Ascending aorta (tissue), 2 donors: Measurements from ENCODE around the gene EPHB6. TPM values are rescaled to one million over a fixed set of nuclear protein-coding genes. Genes with fewer than 3 reads are reported as not detected.

ENCODE experiments used
- DNase-seq, 2 donors: peaks; one replicate each; pipeline ENCODE4 v3.0.0-alpha.2; 2019; ENCODE audit warnings: low spot score in 2 of 2
- H3K27ac ChIP-seq, 2 donors: fragments of 200-600 bp; sonication (generic); one replicate each; pipeline ENCODE4 v1.5.1; 2016 to 2017; ENCODE audit warnings: mild to moderate bottlenecking in 1 of 2
- H3K27me3 ChIP-seq: fragments of 200-600 bp; sonication (generic); one replicate; pipeline ENCODE4 v1.5.1; 2017
- H3K36me3 ChIP-seq, 2 donors: fragments of 200-600 bp; sonication (generic); one replicate each; pipeline ENCODE4 v1.5.1; 2016
- H3K4me1 ChIP-seq, 2 donors: fragments of 200-600 bp; sonication (generic); one replicate each; pipeline ENCODE4 v1.5.1; 2016 to 2017; ENCODE audit warnings: mild to moderate bottlenecking in 1 of 2
- H3K4me3 ChIP-seq, 2 donors: fragments of 200-600 bp; sonication (generic); one replicate each; pipeline ENCODE4 v1.5.1; 2016 to 2017; ENCODE audit warnings: mild to moderate bottlenecking in 1 of 2
- H3K9me3 ChIP-seq, 2 donors: fragments of 200-600 bp; sonication (generic); one replicate each; pipeline ENCODE4 v1.5.1; 2016
- CTCF ChIP-seq, 3 experiments: fragments of 200-600 bp in 2 of 3; fragments of 450-650 bp in 1 of 3; sonication (generic) in 2 of 3; IDR thresholded peaks; one replicate each; pipeline ENCODE4 v1.5.1; 2016 to 2019; ENCODE audit warnings: antibody characterized with exemption in 3 of 3, mild to moderate bottlenecking in 1 of 3, moderate library complexity in 1 of 3
- intact Hi-C: fragments of 100-400 bp; cut with DNase I; formaldehyde crosslinking; loops from one replicate; pipeline ENCODE4 v1.15.1; 2023
- total RNA-seq: library from RNA; depleted of rRNA; stranded (reverse); fragments of >200 nt; gene quantifications from one replicate; pipeline ENCODE4 v1.1.0, GENCODE V29; 2016

EPHB6 gene
- total RNA-seq, 1 donor from 2014 or later, result 13.1 TPM

- Histone ChIP-seq H3K4me1 (no peaks in the 10 kb centered on the region), H3K36me3 (no peaks in the 10 kb centered on the region), H3K9me3 (no peaks in the 10 kb centered on the region), H3K4me3 (no peak overlapping the region), H3K27me3 (no peaks in the 10 kb centered on the region), H3K27ac (no peak overlapping the region)
- intact Hi-C loops, result no loop called here
- peak in 1 of 3 experiments; percentile 9 for TF ChIP-seq CTCF (IDR thresholded peaks at IDR 0.05)
- no peak for DNase-seq
Observed at GRCh38 chr7:142908921-142909890, 54.3 kb downstream of the EPHB6 start.

- no peaks in the 10 kb centered on the region for H3K4me1 ChIP-seq
- intact Hi-C loops, result no loop called here
- no peaks in the 10 kb centered on the region for H3K27me3 ChIP-seq
- H3K36me3 ChIP-seq, result no peaks in the 10 kb centered on the region
- no peaks in the 10 kb centered on the region for H3K9me3 ChIP-seq
- no peak overlapping the region for H3K4me3 ChIP-seq
- DNase-seq, result no peak
- no peak for TF ChIP-seq CTCF (IDR thresholded peaks at IDR 0.05)
- H3K27ac ChIP-seq, result no peak overlapping the region
Observed at GRCh38 chr7:142910031-142910433, 55.2 kb downstream of the EPHB6 start.

- Histone ChIP-seq H3K27me3 (no peaks in the 10 kb centered on the region), H3K4me1 (no peaks in the 10 kb centered on the region), H3K36me3 (no peaks in the 10 kb centered on the region), H3K27ac (no peak overlapping the region), H3K4me3 (no peak overlapping the region), H3K9me3 (no peaks in the 10 kb centered on the region)
- TF ChIP-seq CTCF (IDR thresholded peaks at IDR 0.05), result no peak
- no peak for DNase-seq
- intact Hi-C loops, result no loop called here
Observed at GRCh38 chr7:142910481-142910880, 55.6 kb downstream of the EPHB6 start.

- Histone ChIP-seq H3K4me3 (no peak overlapping the region), H3K27ac (no peak overlapping the region), H3K36me3 (no peaks in the 10 kb centered on the region), H3K27me3 (no peaks in the 10 kb centered on the region), H3K4me1 (no peaks in the 10 kb centered on the region), H3K9me3 (no peaks in the 10 kb centered on the region)
- intact Hi-C loops, result no loop called here
- DNase-seq, result no peak
- no peak for TF ChIP-seq CTCF (IDR thresholded peaks at IDR 0.05)
Observed at GRCh38 chr7:142913051-142913450, 58.2 kb downstream of the EPHB6 start.

GRCh38 chr7:142913566-142913965 is 58.7 kb downstream of the EPHB6 start:
- no peak for DNase-seq
- Histone ChIP-seq H3K9me3 (no peaks in the 10 kb centered on the region), H3K36me3 (no peaks in the 10 kb centered on the region), H3K4me1 (no peaks in the 10 kb centered on the region), H3K27ac (no peak overlapping the region), H3K27me3 (no peaks in the 10 kb centered on the region), H3K4me3 (no peak overlapping the region)
- intact Hi-C loops, result no loop called here
- TF ChIP-seq CTCF (IDR thresholded peaks at IDR 0.05), result no peak
